NCI-H1930 (cell line): ENCODE measurements around the gene KLC1.
"Not testable (repeated sequence)": the region's sequence is repeated elsewhere in the genome, so short reads cannot be mapped to it uniquely, and the experiment has no call there.

Source experiments
- DNase-seq, 2 experiments: peaks; one replicate each; lab custom pipeline; 2025; lab: John Stamatoyannopoulos, UW

The KLC1 gene

GRCh38 chr14:103691655-103692054 is 62.6 kb downstream of the KLC1 start:
- not testable (repeated sequence) for DNase-seq

- DNase-seq, result no peak
Measured at GRCh38 chr14:103692159-103692558, 63.1 kb downstream of the KLC1 start.

- DNase-seq, result no peak
Measured at GRCh38 chr14:103692871-103693270, 63.9 kb downstream of the KLC1 start.

- DNase-seq, result no peak
Measured at GRCh38 chr14:103693515-103693914, 64.5 kb downstream of the KLC1 start.

- DNase-seq, result no peak
Measured at GRCh38 chr14:103694572-103695026, 65.6 kb downstream of the KLC1 start.

GRCh38 chr14:103695296-103696069 is 66.5 kb downstream of the KLC1 start:
- no peak for DNase-seq

- no peak for DNase-seq
Measured at GRCh38 chr14:103696070-103696402, 67.0 kb downstream of the KLC1 start.

- no peak for DNase-seq
Measured at GRCh38 chr14:103696466-103697071, 67.6 kb downstream of the KLC1 start.

GRCh38 chr14:103697206-103697602 is 68.2 kb downstream of the KLC1 start:
- no peak for DNase-seq

GRCh38 chr14:103697603-103698379 is 68.8 kb downstream of the KLC1 start:
- DNase-seq, result no peak

GRCh38 chr14:103698380-103699260 is 69.6 kb downstream of the KLC1 start:
- DNase-seq, result no peak

GRCh38 chr14:103699261-103699661 is 70.2 kb downstream of the KLC1 start:
- DNase-seq, result no peak

- no peak for DNase-seq
Measured at GRCh38 chr14:103699901-103700752, 71.1 kb downstream of the KLC1 start.

- DNase-seq, result no peak
Measured at GRCh38 chr14:103700753-103701490, 71.9 kb downstream of the KLC1 start.

- no peak for DNase-seq
Measured at GRCh38 chr14:103702095-103702494, 73.1 kb downstream of the KLC1 start.

GRCh38 chr14:103702497-103703432 is 73.8 kb downstream of the KLC1 start:
- DNase-seq, result no peak

- DNase-seq, result no peak
Measured at GRCh38 chr14:103703433-103704385, 74.7 kb downstream of the KLC1 start.

- no peak for DNase-seq
Measured at GRCh38 chr14:103704708-103705107, 75.7 kb downstream of the KLC1 start.
